LNCaP clone FGC (cell line): ENCODE measurements around the gene UNCX.
A peak's percentile ranks its signal among the peaks of the same experiment; 100 is the strongest.
"Not testable (repeated sequence)": the region's sequence is repeated elsewhere in the genome, so short reads cannot be mapped to it uniquely, and the experiment has no call there.

Experiments used
- DNase-seq: peaks from one replicate; pipeline ENCODE4 v3.0.0-alpha.2; 2011; ENCODE audit warnings: low read depth
- H3K4me3 ChIP-seq: 2 replicates; pipeline ENCODE4 v1.5.1; 2011; ENCODE audit warnings: mild to moderate bottlenecking, low read depth, low read length, control low read depth
- CTCF ChIP-seq: IDR thresholded peaks from 2 replicates; pipeline ENCODE4 v1.5.1; 2012; ENCODE audit warnings: mild to moderate bottlenecking; ENCODE audit not compliant: control insufficient read depth, insufficient read depth; ENCODE audit errors: extremely low read depth

UNCX gene

GRCh38 chr7:1210321-1210978 is 22.2 kb upstream of the UNCX start:
- TF ChIP-seq CTCF: no peak
- no peak overlapping the region for H3K4me3 ChIP-seq
- peak; percentile 21 for DNase-seq

GRCh38 chr7:1210979-1211608 is 21.6 kb upstream of the UNCX start:
- H3K4me3 ChIP-seq: no peak overlapping the region
- no peak for DNase-seq
- TF ChIP-seq CTCF: no peak

GRCh38 chr7:1211611-1212010 is 21.1 kb upstream of the UNCX start:
- no peak for TF ChIP-seq CTCF
- no peak for DNase-seq
- no peak overlapping the region for H3K4me3 ChIP-seq

- not testable (repeated sequence) for H3K4me3 ChIP-seq, DNase-seq
Observed at GRCh38 chr7:1212025-1212424, 20.6 kb upstream of the UNCX start.

GRCh38 chr7:1214516-1214915 is 18.2 kb upstream of the UNCX start:
- H3K4me3 ChIP-seq: no peak overlapping the region
- no peak for TF ChIP-seq CTCF
- DNase-seq: no peak

- no peak for TF ChIP-seq CTCF
- DNase-seq: no peak
Observed at GRCh38 chr7:1218541-1219165, 14.0 kb upstream of the UNCX start.

GRCh38 chr7:1219498-1219897 is 13.2 kb upstream of the UNCX start:
- no peak for DNase-seq
- no peak for TF ChIP-seq CTCF
- H3K4me3 ChIP-seq: no peak overlapping the region

More at GRCh38 chr7:1218541-1219165, 14.0 kb upstream of the UNCX start:
- H3K4me3 ChIP-seq: no peak overlapping the region
